ENCODE measurements around the gene USP37. TPM values are rescaled to one million over a fixed set of nuclear protein-coding genes. Genes with fewer than 3 reads are reported as not detected.

Gene USP37
- total RNA-seq, 3 donors from 2014 or later, result 11.5 to 14.3 (median 11.6) TPM

DNA sequence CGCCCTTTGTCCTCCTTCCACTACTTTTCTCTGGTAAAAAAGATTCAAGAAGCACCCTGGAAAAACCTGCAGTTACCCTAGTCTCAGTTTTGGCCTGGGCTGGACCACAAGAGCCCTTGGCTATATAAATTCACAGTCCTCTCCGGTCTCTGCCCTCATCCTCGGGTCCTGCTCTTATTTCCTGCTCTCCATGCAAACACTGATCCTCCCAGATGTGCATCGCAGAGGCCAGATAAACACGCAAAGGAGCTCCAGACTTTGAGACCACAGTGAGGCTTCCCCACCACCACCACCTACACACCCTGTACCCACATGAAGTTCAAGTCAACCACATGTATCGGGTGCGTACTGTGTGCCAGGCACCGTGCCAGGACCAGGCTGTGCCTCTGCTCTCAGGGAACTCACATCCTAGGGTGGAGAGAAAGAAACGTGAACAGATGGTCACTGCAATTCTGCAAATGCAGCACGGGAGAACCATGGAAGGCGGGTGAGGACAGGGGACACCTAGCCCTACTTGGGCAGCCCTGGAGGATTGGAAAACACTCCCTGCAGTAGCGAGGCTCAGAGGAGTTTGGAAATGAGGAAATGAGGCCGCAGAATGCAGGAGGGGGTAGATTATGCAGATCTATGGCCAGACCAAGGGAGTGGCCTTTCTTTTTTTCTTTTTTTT is 161.1 kb downstream of the USP37 start:
- peaks cover 20% of the 10 kb centered on the region for H3K4me1 ChIP-seq (ENCODE audit: low read depth)
- H3K9me3 ChIP-seq, result no peaks in the 10 kb centered on the region
- DNase-seq (peak; percentile 82 to 91 (median 86)), ATAC-seq (peak; percentile 52)
- no peaks in the 10 kb centered on the region for H3K36me3 ChIP-seq (ENCODE audit: low read depth)
- H3K4me3 ChIP-seq, result no peak overlapping the region
- TF ChIP-seq, protein P1, sequence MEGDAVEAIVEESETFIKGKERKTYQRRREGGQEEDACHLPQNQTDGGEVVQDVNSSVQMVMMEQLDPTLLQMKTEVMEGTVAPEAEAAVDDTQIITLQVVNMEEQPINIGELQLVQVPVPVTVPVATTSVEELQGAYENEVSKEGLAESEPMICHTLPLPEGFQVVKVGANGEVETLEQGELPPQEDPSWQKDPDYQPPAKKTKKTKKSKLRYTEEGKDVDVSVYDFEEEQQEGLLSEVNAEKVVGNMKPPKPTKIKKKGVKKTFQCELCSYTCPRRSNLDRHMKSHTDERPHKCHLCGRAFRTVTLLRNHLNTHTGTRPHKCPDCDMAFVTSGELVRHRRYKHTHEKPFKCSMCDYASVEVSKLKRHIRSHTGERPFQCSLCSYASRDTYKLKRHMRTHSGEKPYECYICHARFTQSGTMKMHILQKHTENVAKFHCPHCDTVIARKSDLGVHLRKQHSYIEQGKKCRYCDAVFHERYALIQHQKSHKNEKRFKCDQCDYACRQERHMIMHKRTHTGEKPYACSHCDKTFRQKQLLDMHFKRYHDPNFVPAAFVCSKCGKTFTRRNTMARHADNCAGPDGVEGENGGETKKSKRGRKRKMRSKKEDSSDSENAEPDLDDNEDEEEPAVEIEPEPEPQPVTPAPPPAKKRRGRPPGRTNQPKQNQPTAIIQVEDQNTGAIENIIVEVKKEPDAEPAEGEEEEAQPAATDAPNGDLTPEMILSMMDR (IDR thresholded peaks at IDR 0.05), result no peak
- intact Hi-C loops (cut with DNase I, micrococcal nuclease), result no loop called here

DNA sequence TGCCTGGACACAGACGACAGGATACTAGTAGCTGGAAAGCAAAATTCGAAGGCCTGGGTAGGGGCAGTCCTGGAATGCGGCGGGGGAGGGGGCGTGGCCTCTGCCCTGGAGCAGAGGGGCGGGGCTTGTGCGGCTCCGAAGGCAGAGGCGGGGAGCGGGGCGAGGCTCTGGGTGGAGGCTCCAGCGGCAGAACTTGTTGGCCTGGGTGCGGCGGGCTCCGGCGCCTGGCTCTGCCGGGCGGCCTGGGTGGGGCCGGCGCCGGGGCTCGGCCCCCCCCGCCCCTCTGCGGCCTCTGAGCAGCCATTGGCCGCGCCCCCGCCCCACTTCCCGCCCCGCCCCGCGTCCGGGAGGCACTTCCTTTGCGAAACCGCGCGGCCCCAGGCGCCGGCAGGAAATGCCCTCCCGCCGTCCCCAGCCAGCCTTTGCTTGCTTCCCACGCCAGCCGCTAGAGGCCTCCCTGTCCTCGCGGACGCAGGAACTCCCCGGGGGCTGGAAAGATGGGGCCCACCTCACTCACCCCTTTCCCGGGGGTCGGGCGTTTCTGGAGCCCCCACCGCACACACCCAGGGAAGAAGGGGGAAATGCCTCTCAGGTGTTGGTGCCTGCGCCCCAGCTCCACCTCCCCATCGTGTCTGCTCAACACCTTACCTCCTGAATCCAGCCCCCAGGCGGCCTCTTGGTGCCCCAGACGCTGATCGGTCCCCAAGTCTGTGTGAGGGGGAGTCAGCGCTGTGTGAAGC is 161.8 kb downstream of the USP37 start:
- intact Hi-C loops (cut with DNase I, micrococcal nuclease), result no loop called here
- TF ChIP-seq, protein P1 (IDR thresholded peaks at IDR 0.05), result peak; percentile 71
- DNase-seq (peak; percentile 98 to 99 (median 99)), ATAC-seq (peak; percentile 88)
- Histone ChIP-seq H3K4me3 (no peak overlapping the region), H3K9me3 (no peaks in the 10 kb centered on the region), H3K4me1 (ENCODE audit: low read depth) (peaks cover 27% of the 10 kb centered on the region), H3K36me3 (ENCODE audit: low read depth) (no peaks in the 10 kb centered on the region)

DNA sequence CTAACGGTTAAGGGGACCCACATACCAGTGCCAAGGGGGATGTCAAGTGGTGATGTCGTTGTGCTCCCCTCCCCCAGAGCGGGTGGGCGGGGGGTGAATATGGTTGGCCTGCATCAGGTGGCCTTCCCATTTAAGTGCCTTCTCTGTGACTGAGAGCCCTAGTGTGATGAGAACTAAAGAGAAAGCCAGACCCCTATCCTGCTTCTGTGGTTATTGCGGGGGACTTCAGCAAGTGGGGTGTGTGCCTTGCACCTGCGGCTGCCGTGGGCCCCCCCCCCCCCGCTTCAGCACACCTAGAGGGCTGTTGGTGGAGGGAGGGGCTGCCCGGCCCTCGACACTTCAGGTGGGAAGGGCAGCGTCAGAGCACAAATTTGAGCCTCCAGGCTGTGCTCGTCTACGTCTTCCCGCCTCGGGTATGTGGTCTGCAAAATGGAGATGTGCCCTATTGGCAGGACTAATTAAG is 162.4 kb downstream of the USP37 start:
- H3K4me1 ChIP-seq (ENCODE audit: low read depth), result peaks cover 31% of the 10 kb centered on the region
- no peaks in the 10 kb centered on the region for H3K9me3 ChIP-seq
- H3K4me3 ChIP-seq, result no peak overlapping the region
- no peaks in the 10 kb centered on the region for H3K36me3 ChIP-seq (ENCODE audit: low read depth)
- peak; percentile 19 for ATAC-seq
- DNase-seq, result peak; percentile 67 to 76 (median 73)
- TF ChIP-seq, protein P1 (IDR thresholded peaks at IDR 0.05), result no peak
- intact Hi-C loops (cut with DNase I, micrococcal nuclease), result no loop called here

DNA sequence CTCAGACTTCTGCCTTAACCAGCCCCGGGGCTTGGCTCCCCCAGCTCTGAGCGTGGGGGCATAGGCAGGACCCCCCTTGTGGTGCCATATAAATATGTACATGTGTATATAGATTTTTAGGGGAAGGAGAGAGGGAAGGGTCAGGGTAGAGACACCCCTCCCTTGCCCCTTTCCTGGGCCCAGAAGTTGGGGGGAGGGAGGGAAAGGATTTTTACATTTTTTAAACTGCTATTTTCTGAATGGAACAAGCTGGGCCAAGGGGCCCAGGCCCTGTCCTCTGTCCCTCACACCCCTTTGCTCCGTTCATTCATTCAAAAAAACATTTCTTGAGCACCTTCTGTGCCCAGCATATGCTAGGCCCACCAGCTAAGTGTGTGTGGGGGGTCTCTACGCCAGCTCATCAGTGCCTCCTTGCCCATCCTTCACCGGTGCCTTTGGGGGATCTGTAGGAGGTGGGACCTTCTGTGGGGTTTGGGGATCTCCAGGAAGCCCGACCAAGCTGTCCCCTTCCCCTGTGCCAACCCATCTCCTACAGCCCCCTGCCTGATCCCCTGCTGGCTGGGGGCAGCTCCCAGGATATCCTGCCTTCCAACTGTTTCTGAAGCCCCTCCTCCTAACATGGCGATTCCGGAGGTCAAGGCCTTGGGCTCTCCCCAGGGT is 162.9 kb downstream of the USP37 start:
- Histone ChIP-seq H3K4me1 (ENCODE audit: low read depth) (peaks cover 31% of the 10 kb centered on the region), H3K9me3 (no peaks in the 10 kb centered on the region), H3K4me3 (no peak overlapping the region), H3K36me3 (ENCODE audit: low read depth) (no peaks in the 10 kb centered on the region)
- DNase-seq (no peak), ATAC-seq (no peak)
- TF ChIP-seq, protein P1 (IDR thresholded peaks at IDR 0.05), result no peak
- intact Hi-C loops (cut with DNase I, micrococcal nuclease), result no loop called here

DNA sequence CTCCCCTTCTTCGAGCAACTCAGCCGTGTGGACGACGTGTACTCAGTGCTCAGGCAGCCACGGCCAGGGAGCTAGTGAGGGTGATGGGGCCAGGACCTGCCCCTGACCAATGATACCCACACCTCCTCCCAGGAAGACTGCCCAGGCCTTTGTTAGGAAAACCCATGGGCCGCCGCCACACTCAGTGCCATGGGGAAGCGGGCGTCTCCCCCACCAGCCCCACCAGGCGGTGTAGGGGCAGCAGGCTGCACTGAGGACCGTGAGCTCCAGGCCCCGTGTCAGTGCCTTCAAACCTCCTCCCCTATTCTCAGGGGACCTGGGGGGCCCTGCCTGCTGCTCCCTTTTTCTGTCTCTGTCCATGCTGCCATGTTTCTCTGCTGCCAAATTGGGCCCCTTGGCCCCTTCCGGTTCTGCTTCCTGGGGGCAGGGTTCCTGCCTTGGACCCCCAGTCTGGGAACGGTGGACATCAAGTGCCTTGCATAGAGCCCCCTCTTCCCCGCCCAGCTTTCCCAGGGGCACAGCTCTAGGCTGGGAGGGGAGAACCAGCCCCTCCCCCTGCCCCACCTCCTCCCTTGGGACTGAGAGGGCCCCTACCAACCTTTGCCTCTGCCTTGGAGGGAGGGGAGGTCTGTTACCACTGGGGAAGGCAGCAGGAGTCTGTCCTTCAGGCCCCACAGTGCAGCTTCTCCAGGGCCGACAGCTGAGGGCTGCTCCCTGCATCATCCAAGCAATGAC is 163.6 kb downstream of the USP37 start:
- ATAC-seq (no peak), DNase-seq (peak; percentile 21 to 61 (median 39))
- intact Hi-C loops (cut with DNase I, micrococcal nuclease), result loop anchor here in 1 of 2 donors (5.0 kb wide), 1 partner anchor 112 kb away; the partner anchor contains the start of gene TMBIM1
- Histone ChIP-seq H3K4me3 (no peak overlapping the region), H3K4me1 (ENCODE audit: low read depth) (peaks cover 31% of the 10 kb centered on the region), H3K9me3 (no peaks in the 10 kb centered on the region), H3K36me3 (ENCODE audit: low read depth) (no peaks in the 10 kb centered on the region)
- TF ChIP-seq, protein P1 (IDR thresholded peaks at IDR 0.05), result no peak
